ENCODE measurements around the gene QRFPR.

- TF ChIP-seq ZNF70 (CRISPR knock-in tag; IDR thresholded peaks at IDR 0.05) = no peak
- no peak for TF ChIP-seq ZFP3 (CRISPR knock-in tag; IDR thresholded peaks at IDR 0.05)
These were observed 44.1 kb downstream of the QRFPR start for GRCh38 chr4:121336706-121337105.

All from SK-N-SH treated with all-trans-retinoic acid at 6 μM for 48 hours (cell line).